Effector CD8-positive, alpha-beta T cell (primary cell): ENCODE data around the gene AIFM2.
A peak's percentile ranks its signal among the peaks of the same experiment; 100 is the strongest.

Experiments used
- DNase-seq: peaks from one replicate; lab custom pipeline; 2025; lab: John Stamatoyannopoulos, UW

AIFM2 gene

DNA sequence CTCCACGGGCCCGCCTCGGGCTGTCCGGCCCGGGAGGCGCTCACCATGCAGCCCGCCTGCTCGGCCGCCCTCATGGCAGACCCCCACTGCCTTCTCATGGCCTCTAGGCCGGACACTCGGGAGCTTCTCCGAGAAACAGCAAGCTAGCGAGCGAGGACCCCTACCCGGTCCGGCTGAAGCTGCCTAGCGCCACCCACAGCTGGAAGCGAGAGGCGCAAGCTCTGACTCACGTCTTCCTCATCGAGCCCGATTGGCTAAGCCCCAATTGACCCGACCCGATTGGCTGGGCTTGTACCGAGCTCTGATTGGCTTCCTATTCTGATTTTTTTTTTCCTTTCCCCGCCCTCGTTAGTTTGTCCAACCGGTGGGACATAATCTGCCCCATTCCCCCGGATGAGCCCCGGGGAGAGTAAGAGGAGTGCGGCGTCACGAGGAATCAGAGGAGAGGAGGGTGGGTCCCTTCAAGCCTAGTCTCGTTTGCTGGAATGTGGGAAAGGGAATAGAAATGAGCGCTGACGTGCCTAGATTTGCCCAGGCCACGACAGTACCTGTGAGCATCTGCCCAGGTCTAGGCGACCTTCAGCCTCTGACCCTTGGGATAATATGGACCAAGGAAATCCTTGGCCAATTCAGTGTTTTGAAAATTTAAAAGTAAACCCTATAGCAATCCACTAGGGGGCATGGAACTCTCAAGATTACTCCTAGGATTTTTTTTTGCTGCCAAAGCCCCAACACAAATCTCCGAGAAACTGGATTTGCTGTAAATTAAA lies 14.0 kb upstream of the AIFM2 start, which contains the start of gene TYSND1:
TSS of gene TYSND1 (minus strand) at position 212 of the 770 bp plus-strand sequence. CDS start at position 98, 114 bp downstream.
- peak; percentile 88 for DNase-seq

DNA sequence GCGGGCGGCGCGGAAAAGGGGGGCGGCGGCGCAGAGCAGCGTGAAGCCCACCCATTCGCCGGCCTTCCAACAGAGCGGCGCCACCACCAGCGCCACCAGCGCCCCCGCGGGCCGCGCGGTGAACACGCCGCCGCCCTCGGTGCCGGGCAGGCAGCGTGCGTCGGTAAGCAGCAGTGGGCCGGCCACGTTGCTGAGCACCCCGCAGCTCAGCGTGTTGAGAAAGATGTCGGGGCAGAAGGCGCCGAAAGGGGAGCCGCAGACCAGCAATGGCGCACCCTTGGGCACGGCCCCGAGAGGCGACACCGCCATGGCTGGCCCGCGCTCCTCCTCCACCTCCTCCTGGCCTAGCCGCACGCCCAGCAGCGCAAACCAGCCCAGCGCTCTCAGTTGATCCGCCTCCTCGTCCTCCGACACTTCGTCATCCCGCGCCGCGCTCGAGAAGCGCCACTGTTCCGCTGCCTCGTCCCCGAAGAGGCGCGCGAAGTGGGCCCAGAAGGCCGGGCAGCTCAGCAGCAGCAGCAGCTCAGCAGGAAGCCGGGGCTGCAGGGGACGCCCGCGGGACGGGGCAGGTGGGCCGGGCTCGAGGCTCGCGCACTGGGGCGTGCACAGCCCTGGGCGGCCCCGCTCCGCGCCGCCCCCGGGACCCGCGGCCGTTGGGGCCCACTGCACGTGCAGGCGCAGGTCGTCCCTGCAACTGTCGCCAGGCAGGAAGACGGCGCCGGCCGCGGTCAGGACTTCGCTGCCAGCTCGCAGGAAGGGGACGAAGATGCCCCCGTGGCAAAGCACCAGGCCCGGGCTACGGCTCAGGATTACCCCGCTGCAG lies 13.3 kb upstream of the AIFM2 start:
- peak; percentile 53 for DNase-seq

DNA sequence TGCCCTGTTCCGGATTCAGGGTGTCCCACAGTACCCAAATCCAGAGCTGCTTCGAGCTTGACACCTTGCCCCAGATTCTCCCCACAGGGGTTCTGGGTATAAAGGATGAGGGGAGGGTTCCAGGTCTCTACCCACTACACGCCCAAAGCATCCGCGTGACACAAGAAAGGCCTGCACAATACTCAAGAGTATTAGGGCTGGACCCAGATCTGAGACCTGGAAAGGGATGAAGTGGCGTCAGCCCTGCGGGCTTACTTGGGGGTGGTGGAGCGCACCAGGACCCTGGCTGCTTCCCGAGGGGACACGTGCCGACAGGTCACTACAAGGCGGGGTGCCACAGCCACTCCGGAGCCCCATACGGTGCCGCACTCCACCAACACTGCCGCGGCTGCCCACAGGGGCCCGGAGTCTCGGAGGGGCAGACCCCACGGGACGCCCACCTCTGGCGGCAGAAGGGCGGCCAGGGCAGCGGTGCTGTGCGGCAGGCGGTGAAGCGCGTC lies 12.6 kb upstream of the AIFM2 start:
- DNase-seq = no peak

- no peak for DNase-seq
Measured at GRCh38 chr10:70144372-70145110, 11.9 kb upstream of the AIFM2 start.

GRCh38 chr10:70142555-70142954 lies 9.9 kb upstream of the AIFM2 start:
- no peak for DNase-seq

DNA sequence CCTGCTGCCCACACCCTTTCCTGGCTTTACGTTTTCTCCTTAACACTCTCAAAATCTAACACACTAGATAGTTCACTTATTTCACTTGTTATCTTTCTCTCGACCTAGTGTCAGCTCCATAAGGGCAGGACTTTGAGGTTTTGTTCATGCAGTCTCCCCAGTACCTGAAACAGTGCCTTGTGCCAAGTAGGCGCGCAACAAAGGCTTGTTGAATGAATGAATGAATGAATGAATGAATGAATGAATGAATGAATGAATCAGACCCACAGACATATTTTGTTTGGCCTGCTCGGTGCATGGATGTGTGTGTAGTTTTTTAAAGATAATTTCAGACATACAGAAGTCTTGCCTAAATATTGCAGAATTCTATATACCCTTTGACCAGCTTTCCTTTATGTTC lies 7.7 kb upstream of the AIFM2 start:
- no peak for DNase-seq

GRCh38 chr10:70139997-70140250 lies 7.3 kb upstream of the AIFM2 start:
- no peak for DNase-seq

DNA sequence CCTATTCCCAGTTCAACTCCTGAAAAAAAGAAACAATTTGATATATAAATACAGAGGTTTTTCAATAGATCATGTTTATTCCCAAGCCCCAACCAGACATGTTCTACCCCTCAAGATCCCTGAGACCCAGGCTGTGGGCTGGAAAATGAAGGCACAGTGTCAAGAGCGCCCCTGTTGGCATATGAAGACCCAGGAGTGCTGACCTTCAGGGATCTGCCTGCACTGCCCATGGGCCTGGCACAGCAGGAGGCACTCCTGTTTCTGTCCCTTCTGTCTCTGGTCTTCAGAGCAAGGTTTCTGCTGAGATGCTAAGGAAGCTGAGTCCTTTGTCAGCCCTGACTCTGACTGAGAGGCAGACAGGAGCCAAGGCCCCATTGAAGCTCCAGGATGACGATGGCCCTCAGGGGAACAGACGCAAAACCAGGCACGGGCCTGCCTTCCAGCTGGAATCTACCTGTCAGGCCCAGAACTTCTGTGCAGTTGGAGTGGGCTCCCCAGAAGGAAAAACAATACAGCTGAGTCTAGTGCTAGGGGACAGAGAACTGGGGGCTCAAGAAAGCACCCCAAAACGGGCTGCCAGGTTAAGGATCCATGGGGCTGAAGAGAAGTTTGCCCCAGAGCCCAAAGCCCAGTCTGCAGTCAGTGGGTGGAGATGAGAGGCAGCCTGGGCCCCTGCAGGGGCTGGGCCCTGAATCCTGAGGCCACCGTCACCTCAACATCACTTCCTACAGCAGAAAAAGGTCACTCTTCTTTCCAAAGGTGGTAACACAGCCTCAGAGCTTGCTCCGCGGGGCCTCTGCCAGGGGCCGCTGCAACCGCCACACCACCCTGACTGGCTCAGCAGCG lies 6.7 kb upstream of the AIFM2 start:
- DNase-seq = no peak

GRCh38 chr10:70137927-70138883 lies 5.6 kb upstream of the AIFM2 start:
- DNase-seq = no peak

GRCh38 chr10:70137135-70137534 lies 4.5 kb upstream of the AIFM2 start:
- DNase-seq = no peak

DNA sequence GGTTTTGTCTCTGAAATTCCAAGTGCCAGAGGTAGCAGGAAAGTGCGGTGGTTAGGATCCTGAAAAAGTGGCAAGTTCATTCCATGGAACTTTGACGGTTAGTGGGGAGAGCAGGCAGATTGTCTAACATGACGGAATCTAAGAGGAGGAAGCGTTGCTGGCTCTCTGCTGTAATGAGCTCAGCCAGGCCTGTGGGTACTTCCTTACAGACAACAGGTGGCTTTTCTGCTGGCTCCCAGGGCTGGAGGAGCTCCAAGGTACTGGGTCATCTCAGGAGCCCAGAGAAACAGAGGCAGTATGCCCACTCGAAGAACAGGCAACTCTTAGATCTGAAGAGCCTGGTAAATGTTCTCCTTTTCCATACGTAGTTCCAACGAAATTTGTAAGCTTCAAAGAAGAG lies 3.1 kb upstream of the AIFM2 start:
- DNase-seq = no peak

- no peak for DNase-seq
Measured at GRCh38 chr10:70135046-70135445, 2.4 kb upstream of the AIFM2 start.

- DNase-seq = no peak
Measured at GRCh38 chr10:70131560-70131937, 1.1 kb downstream of the AIFM2 start.

DNA sequence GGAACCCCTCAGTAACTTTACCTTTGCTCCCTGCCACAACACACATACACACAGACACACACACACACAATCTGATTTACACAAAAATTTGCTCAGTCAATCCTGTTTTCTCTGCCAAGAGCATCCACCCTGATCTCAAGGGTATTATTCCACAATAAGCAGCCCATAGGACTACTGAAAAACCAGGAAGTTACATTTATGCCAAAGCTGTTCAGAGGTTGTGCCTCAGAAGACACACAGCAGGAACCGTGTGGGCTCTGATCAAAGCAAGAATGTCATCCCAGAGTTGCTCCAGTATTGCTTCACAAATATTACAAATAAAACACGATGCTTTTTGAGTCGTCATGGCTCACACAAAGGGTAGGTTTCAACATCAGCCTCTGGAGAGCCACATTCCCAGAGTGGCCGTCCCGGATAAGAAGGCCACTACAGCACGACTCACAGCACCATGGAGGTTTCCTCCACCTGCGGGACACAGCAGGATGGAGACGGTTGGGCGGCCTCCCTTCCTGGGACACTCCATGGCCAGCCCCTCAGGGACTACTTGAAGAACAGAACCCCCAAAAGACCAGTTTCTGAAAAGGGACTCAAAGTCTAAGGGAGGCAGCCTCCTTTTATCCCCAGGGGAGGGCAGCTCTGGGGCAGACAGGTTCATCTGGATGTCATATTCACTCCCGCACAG lies 1.6 kb downstream of the AIFM2 start:
- DNase-seq = no peak

DNA sequence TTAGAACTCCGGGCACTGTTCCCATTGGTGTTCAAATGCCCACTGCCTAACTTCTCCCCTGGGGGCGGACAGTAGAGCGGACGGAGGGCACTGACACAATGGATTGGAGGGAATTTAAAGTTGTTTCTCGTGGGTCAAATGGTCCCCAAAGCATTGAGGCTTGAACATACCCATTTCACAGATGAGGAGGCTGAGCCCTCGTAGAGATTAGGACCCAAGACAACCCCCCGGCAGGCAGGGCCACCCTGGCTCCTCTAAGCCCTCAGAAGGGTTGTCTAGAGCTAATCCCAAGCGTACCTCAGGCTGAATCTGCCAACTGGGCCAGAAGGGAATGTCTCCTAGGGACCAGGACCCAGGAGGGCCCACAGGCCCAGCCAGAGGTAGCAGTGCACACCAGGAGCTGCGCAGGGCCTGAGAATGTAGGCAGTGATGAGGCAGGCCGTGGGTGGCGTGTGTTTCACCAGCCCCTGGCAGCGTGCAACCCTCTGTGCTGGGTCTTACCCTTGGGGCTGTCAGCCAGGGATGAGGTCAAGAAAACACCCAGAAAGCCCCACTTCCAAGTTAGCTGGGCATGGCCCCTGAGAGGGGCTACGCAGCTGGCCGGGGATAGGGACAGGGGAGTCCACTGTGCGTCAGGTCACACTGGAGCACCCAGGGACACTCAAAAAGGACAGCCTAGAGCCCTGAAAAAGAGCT lies 5.8 kb downstream of the AIFM2 start:
- no peak for DNase-seq

DNA sequence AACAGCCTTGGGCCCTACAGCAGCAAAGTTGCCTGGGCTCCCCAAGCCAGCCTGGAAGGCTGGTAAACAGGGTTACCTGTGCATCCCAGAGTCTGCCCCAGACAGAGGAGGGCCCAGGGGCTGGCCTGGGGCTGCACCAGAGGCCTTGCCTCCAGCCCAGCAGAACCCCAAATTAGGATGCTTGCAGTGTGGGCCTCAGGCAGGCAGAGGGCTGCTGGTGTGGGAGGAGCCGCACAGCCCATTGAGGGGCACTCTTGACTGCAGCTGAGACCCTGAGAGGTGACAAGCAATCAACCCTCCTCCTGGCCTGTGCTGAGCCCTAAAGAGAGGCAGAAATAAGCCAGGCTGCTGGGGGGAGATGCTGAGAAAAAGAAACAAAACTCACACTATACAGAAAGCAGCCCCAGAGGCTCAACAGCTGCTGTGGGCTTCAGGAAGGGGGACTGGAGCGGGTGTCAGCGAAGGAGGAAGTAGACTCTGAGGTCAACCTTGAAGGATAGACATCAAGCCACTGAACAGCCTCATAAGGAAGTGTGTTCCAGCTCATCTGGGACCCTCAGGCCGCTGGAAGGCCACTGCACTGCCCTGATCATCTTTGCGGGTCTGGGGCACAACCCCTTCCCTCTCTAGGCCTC lies 6.6 kb downstream of the AIFM2 start:
- DNase-seq = no peak

- no peak for DNase-seq
Measured at GRCh38 chr10:70124918-70125317, 7.7 kb downstream of the AIFM2 start.

DNA sequence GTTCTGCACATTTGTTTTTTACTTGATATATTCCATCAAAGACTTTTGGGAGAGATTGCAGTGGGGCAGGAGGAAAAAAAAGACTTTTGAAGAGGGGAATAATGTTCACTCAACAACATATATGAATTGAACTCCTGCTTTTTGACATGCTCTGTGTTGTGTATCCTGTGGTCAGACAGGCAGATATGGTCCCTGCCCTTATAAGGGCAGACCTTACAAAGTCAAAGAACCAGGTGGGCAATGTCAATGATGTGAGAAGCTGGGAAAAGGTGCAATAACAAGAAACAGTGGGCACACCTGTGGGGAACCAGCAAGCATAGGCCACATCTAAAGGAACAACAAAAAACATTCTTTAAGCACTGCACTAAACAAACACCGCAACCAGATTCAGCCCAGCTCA lies 8.2 kb downstream of the AIFM2 start:
- no peak for DNase-seq

DNA sequence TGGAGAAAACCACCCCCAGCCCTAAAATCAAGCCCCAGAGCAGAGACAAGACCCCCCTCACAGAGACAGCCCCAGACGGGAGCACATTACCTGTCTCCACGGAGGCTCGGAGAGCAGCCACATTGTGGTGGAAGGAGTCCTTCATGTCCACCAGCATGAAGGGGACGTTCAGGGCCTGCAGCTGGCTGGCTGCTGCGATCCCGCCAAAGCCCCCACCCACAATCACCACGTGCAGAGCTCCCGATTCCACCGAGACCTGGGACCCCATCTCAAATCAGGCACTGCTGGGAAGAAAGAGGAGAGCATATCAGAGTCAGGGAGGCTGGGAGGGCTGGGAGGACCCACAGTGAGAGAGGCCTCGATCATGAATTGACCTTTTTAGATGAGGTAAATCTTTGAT lies 8.8 kb downstream of the AIFM2 start:
- DNase-seq = no peak
